HG02678 (cell line): ENCODE data around the gene TRPT1.

Experiments
- ATAC-seq: cut with Tn5 transposase; IDR thresholded peaks from one replicate; pipeline ENCODE4 v1.9.1; 2021; ENCODE audit warnings: mild to moderate bottlenecking, moderate library complexity; ENCODE audit not compliant: unreplicated experiment

The TRPT1 gene

DNA sequence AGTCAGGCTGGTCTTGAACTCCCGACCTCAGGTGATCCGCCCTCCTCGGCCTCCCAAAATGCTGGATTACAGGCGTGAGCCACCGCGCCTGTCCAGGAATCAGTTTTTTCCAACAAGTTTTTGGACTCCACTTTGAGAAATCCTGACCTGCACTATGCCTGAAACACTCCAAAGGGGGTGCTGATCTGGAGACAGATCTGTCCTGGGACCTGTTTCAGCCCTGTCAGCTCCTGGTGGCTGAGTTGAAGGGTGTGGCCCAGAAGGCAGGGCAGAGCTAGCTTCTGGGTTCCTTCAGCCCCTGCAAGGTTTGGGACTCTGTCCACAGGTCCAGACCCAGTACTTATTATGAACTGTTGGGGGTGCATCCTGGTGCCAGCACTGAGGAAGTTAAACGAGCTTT is 5.6 kb upstream of the TRPT1 start:
- no peak for ATAC-seq

DNA sequence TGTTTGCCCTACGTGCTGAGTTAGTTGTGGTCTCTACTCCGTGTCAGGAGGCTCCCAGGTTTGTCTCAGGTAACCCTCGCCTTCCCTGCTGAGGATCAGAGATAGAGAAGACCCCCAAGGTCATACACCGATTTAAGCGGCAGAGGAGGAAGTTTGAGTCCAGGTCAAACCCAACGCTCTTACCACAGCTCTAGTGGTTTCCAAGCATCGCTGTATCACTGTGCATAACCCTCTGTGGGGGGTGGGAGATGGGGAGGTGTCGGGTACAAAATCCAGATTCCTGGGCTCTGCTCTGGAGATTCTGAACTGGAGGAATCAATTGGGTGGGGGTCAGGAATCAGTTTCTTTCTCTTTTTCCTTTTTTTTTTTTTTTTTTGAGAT is 5.0 kb upstream of the TRPT1 start:
- ATAC-seq, result no peak

DNA sequence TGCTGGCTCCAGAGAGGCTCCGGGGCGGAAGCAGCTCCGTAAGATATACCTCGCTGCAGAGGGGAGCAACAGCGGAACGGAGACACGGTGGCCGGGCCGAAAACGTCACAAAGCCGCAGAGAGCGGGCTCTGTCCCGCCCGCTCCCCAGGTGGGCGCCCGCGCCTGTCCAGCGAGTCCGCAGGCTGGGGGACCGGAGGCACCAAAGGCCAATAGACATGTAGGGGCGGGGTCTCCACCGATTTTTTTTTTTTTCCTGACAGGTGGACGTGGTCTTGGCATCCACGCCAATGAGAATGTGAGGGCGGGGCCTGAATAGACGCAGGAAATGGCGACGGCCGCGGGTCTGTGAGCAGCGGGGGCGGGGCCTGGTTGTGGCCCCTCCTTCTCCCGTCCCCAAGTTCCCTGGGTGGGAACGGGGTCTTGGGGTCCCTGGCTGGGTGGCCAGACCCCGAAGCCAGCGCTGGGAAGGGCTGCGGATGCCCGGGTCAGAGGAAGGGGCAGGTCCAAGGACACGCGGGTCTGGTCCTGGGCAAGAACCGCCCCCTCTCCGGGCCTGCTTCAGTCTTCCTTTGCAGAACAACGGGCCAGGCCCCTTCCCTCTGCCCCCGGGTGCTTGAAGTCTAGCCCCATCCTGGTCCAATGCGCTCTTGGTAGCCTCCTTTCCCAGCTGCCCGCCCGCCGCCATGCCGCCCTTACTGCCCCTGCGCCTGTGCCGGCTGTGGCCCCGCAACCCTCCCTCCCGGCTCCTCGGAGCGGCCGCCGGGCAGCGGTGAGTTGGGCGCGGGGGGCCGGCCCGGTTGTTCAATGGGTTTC is 4.4 kb upstream of the TRPT1 start, which contains the start of gene DNAJC4:
Gene DNAJC4 (plus strand): TSS at position 378 of the 814 bp plus-strand sequence. CDS start 307 bp downstream, at position 685.
- ATAC-seq, result peak; percentile 49

DNA sequence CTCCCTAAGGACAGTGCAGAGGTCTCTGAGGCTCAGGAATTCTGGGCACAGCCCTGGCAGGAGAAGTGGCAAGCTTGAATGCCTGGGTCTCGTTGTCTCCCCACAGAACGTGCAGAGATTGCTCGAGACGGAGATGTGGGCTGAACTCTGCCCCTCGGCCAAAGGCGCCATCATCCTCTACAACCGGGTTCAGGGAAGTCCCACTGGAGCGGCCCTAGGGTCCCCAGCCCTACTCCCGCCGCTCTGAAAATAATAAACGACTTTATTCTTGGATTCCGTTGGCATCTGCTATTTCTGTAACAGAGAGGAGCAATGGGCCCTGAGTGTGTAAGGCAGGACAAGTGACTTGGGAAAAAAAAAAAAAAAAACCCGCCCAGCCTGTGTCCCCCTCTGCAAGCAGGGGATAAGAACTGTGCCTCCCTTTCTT is 3.8 kb upstream of the TRPT1 start:
- no peak for ATAC-seq

DNA sequence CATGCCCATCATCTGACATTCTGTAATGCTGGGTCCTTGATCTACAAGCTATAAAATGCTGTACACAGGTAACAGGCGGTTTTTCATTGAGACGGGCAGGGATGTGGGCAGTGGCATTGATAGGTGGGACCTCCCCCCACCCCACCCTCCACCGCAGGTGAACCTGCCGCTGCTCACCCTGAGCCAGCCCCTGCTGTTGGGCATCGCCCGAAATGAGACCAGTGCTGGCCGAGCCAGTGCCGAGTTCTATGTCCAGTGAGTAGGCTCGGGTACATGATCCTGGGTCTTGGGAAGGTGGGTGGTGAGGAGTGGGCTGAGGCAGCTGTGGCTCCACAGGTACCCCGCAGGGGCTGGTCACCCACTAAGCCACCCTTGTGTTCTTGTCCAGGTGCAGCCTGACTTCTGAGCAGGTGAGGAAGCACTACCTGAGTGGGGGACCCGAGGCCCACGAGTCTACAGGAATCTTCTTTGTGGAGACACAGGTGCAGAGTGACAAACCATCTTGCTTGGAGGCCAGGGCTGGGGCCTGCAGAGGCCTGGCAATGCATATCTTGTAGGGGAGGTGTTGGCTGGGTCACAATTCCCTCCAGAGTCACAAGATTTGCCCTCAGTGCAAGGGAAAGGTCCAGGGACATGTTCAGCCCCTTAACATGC is 3.2 kb upstream of the TRPT1 start:
- no peak for ATAC-seq

DNA sequence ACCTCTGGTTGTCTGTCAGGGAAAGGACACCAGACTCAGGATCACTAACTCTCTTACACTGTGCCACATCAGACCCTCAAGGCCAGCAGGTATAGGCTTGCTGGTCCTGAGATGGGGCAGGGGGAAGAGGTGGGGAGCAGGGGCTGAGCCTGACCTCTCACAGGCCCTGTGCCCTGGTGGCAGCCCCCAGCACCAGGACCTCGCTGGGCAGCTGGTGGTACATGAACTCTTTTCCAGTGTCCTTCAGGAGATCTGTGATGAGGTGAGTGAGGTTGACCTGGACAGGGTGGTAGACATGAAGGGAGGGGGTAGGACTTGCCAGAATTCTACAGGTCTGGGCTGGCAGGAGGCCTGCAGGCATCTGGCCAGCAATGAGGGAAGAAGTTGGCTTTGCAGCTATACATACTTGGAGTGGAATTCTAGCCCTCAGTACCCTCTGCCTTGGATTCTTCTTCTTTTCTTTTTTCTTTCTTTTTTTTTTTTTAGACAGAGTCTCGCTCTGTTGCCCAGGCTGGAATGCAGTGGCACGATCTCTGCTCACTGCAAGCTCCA is 1.5 kb upstream of the TRPT1 start:
- ATAC-seq, result no peak

DNA sequence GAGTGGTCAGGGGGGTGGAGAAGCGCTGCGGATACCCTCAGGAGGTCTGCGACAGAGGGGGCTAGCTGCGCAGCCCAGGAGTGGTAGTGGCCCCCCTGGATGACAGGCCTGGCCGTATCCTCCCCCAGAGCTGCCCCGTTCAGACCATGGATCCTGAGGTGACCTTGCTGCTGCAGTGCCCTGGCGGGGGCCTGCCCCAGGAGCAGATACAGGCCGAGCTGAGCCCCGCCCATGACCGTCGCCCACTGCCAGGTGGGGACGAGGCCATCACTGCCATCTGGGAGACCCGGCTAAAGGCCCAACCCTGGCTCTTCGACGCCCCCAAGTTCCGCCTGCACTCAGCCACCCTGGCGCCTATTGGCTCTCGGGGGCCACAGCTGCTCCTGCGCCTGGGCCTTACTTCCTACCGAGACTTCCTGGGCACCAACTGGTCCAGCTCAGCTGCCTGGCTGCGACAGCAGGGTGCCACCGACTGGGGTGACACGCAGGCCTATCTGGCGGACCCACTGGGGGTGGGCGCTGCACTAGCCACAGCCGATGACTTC is 593 bp upstream of the TRPT1 start:
- peak; percentile 31 for ATAC-seq

DNA sequence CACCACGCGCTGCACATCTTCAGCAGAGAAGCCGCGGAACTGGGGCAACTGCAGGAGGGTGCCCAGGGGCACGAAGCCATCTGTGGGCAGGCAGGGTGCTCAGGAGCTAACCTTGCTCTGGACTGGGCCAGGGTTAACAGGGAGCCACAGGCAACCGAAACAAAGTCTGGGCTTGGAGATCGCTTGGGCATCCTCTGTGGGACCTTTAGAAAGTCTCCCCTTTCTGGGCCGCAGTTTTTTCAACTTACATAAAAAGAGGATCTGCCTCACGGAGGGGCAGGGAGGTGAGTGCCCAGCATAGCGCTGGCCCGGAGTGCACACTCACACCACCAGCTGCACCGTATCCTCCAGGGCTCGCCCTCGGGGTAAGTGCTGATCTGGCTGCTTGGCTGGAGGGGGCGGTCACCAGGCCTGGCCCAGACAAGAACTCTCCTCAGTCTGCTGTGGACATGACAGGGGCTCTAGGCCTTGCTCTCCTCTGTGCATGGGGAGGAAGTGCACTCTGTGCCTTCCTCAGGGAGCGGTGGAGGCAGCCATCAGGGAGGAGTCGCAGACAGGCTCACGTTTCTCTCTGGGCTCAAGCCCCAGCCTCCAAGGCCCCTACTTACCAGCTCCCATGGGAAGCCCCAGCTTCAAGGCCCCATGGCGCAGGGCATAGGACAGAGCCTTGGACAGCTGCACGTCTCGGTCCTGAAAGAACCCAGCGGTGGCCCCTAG is 937 bp downstream of the TRPT1 start:
- ATAC-seq, result no peak

DNA sequence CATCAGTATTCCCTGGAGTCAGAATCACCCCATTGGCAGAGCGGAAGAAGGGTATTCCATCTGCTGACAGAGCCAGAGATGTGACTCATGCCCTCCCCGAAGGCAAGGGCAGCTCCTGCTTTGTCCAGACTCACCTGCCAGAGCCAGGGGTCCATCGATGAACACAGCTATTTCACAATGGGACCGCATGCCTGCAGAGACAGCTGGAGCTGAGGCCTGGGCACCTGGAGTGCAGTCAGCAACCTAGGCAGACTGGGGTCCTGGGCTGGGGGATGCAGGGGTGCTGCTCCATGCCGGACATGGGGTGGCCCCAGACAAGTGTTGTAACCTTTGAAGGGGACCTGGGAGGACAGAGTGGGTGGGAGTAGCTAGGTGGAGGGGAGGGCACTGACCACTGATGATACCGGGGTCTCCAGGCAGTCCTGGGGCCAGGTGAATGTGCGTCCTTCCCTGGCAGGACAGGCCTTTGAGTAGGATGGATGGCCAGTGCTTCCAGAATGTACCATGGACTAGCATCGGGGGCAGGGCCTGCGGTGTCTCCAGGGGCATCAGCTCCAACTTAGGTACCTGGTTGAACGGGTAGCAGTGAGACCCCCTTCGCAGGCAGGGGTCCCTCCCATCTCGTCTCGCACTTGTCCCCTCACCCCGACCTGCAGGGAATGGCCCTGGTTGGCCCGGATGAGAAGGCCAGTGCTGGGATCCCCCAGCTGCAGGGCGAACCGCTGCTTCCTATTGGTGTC is 1.7 kb downstream of the TRPT1 start:
- no peak for ATAC-seq

DNA sequence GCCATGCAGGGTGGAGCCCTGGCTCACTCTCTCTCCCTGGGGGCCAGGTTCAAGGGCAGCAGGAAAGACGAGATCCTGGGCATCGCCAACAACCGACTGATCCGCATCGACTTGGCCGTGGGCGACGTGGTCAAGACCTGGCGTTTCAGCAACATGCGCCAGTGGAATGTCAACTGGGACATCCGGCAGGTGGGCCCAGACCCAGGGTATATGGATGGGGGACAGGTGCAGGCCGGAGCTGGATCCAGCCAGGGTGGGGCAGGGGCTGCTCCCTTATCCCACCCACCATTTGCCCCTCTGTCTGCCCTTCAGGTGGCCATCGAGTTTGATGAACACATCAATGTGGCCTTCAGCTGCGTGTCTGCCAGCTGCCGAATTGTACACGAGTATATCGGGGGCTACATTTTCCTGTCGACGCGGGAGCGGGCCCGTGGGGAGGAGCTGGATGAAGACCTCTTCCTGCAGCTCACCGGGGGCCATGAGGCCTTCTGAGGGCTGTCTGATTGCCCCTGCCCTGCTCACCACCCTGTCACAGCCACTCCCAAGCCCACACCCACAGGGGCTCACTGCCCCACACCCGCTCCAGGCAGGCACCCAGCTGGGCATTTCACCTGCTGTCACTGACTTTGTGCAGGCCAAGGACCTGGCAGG is 2.9 kb downstream of the TRPT1 start:
- ATAC-seq, result no peak

DNA sequence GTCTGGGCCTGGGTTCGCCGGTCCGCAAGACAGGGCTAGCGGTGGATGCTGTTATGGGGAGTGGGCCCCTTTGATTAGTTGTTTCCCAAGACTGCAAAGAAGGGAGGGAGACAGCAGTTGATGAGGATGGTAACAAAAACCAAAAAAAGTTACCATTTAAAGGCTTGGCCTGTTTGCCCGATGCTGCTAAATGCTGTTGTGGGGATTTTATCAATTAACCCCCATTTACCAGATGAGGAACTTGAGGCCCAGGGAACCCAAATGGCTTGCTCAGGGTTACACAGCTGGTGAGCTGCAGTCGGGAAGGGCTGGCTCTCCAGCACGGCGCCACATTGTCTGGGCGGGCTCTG is 3.4 kb downstream of the TRPT1 start:
- ATAC-seq, result no peak

DNA sequence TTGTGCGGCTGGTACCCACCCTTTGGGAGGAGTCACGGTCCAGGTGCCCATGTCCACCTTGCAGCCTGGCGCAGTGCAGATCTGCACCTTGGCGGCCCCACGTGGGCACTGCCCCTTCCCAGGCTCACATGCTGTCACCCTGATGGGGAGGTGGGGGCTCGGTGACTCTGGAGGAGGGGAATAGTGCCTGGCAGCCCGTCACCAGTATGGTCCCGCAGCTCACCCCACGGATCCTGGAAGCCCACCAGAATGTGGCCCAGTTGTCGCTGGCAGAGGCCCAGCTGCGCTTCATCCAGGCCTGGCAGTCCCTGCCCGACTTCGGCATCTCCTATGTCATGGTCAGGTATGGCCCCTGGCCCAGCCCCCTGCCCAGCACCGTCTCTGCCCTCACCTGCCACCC is 5.2 kb downstream of the TRPT1 start:
- no peak for ATAC-seq

DNA sequence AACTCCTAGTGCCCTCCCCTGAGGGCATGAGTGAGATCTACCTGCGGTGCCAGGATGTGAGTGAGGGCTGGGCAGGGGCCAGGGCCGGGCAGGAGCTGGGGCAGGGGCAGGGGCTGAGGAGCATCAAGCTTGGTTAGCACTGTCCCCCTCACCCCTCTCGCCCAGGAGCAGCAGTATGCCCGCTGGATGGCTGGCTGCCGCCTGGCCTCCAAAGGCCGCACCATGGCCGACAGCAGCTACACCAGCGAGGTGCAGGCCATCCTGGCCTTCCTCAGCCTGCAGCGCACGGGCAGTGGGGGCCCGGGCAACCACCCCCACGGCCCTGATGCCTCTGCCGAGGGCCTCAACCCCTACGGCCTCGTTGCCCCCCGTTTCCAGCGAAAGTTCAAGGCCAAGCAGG is 5.7 kb downstream of the TRPT1 start:
- ATAC-seq, result no peak

DNA sequence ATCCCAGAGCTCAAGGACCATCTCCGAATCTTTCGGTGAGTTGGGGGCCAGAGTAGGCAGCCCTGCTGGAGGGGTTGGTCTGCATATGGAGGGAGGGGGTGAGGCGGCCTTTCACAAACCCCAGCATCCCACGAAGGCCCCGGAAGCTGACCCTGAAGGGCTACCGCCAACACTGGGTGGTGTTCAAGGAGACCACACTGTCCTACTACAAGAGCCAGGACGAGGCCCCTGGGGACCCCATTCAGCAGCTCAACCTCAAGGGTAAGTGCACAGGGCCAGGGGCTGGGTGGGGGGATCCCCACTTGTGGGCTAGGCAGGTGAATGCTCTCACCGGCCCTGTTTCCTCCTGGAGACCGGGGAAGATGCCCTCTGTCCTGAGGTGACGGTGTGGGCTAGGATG is 6.2 kb downstream of the TRPT1 start:
- ATAC-seq, result no peak

DNA sequence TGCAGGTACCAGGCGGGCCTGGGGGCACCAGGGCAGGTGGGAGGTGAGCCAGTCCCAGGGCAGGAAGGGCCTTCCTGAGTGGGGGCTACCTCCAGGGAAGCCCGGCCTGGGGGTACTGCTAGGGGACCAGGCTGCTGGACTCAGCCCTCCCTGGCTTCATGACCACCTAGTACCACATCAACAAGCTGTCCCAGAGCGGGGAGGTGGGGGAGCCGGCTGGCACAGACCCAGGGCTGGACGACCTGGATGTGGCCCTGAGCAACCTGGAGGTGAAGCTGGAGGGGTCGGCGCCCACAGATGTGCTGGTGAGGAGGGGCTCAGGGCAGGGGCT is 6.7 kb downstream of the TRPT1 start:
- no peak for ATAC-seq

DNA sequence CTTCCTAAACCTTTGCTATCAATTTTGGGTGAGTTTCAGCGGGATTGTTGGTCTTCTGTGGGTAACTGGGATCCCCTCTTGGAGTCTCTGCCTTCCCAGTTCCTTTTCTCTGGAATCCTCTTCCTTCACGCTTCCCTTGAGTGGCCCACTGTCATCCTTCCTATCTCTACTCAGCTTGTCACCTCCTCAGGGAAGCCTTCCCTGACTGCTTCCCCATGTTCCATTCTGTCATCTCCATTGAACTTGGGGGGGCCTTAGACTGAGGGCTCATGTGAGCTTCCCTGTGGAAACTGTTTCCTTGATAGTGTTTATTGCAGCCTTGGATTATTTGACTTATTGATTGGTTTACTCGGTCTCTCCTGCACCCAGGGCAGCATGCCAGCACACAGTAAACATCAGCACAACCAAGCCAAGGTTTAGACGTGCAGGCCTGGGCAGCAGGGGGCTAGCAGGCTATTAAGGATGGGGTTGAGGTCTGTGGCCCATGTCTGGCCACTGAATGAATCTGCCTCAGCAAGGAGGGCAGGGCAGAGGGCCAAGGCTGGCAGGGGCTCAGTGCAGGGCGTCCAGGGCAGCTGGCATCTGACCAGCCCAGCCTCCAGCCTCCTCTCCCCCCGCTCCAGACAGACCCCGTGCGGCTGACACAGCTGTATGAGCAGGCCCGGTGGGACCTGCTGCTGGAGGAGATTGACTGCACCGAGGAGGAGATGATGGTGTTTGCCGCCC is 7.2 kb downstream of the TRPT1 start:
- no peak for ATAC-seq

DNA sequence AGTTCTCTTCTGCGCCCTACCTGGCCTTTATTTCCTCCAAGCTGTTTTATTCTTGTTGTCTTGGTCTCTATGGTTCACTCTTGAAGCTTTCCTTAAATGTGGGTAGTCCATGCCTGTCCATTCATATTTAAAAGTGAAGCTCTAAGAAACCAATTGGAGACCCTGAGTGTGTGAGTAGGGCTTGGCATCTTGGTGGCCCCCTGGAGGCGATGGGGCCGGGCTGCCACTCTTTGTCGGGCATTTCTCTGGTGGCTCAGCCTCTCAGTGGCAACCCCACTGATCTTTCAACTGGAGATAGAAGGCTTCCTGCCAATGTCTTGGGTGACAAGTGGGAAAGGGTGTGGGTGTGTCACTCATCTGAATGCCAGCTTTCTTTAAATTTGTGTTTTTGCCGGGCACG is 9.1 kb downstream of the TRPT1 start:
- ATAC-seq, result no peak

DNA sequence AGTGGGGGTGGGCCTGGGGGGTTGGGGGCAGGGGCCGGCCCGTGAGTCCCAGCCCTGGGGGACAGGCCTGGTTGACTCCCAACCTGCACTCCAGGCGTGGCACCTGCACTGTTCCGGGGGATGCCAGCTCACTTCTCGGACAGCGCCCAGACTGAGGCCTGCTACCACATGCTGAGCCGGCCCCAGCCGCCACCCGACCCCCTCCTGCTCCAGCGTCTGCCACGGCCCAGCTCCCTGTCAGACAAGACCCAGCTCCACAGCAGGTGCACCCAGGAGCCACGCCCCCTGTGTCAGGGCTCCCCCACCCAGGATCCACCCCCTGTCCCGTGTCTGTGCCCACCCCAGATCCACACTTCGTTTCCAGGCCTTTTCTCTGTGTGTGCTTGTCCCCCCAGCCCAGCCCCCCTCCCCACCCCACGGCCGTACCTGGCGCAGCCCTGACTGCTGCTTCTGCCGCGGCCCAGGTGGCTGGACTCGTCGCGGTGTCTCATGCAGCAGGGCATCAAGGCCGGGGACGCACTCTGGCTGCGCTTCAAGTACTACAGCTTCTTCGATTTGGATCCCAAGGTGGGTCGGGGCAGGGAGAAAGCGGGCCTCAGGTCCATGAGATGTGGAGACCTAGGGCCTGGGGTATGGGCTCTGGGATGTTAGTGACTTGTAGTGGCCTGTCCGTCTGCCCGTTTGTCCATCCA is 14.7 kb downstream of the TRPT1 start:
- ATAC-seq, result no peak
